GM18858 (cell line): Measurements from ENCODE around the gene SLC66A2.

Experiments
- ATAC-seq: cut with Tn5 transposase; IDR thresholded peaks from one replicate; pipeline ENCODE4 v1.9.1; 2021; ENCODE audit not compliant: unreplicated experiment

SLC66A2 gene

DNA sequence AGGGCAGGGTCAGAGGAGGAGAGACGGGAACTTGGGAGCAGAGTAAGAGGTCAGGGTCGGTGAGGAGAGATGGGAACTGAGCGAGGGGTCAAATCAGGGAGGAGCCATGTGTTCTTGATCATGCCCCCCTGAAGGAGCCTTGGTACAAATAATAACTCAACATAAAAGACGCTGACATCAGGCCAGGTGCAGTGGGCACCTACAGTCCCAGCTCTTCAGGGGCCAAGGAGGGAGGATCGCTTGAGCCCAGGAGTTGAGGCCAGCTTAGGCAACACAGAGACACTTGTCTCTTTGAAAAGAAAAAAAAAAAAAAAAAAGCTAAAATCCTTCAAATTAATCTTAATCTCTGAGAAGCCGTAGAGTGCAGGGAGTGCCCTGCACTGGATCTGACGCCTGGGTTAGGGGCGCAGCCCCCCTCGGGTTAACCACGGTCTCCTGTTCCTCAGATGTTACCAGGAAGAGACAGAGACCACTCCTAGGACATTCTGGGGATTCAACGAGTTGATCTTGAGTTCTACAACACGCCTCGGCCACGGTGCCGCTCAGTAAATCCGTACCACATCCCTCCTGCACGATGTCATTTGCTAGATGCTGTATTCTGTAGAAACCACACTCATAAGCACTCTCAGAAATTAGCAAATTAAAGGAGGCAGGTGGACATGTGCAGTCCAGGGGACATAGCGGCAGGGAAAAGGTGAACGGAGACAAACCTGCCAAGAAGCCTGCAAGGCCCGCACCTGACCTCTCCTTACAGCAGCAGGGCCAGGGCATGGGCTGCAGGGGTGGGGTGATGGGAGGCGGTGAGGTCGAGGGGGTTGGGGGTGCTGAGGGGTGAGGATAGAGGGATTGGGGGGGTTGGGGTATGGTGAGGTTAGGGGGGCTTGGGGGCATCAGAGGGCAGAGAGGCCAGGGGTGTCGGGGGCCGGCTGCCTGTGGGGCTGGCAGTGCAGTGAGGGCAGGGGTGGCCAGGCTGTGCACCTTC is 29.2 kb downstream of the SLC66A2 start:
- no peak for ATAC-seq

DNA sequence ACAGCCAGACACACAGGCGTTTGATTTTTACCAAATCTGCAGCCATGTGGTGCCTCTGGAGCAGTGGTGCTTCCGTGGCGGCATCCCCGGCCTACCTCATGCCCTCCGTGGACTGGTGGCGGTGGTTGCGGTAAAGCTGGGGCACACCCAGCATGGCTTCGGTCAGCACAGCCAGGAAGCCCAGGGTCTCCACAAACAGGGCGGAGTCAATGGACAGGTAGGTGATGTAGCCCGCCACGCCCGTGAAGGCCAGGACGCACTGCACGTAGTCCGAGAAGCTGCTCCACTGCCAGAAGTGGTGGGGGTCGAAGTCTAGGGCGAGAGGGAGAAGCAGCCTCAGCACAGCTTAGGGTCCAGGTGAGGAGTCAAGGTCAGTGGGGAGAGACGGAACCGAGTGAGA is 32.4 kb downstream of the SLC66A2 start:
- no peak for ATAC-seq

DNA sequence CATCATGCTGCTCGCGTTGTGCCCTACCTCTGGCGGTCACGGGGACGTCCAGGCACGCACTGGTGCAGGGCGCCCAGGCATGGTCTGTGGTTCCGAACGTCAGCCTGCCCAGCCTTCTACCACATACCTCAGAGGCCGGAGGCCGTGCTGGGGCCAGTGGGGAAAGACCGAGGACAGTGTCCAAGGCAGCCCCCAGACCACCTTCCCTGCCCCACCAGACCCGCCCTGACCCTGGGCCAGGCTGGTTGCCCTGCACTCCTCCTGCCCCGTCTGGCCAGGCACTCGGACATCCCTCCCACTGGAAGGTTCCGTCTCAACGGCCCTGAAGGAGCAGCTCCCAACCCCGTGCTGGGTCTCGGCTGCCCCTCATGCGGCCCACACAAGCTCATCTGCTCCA is 32.8 kb downstream of the SLC66A2 start:
- ATAC-seq: no peak

DNA sequence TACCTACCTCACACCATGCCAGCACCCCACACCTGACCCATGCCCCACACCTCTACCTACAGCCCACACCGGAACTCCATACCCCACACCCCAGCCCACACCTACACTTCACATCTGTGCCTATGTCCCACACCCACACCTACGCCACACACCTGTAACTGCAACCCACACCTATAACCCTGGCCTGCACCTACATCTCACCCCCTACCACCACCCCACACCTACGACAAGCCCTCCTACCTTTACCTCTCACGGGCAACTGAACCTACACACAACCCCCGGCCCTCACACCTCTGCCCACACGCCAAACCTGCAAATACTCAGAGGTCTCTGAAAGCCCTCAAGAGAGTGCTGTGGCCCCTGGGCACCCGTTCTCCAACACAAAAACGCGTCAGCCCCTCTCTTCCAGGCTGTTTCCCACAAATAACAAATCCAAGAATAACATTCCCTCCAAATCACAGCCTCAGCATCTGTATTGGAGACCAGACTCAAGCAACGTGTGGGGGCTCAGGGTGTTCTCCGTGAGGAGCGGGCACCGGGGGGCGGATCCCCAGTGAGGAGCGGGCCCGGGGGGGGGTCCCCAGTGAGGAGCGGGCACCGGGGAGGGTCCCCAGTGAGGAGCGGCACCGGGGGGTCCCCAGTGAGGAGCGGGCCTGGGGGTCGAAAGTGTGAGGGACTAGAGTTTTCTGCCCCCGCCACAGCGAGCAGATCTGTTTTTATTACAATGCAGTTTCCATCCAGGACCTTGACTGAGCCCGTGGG is 33.4 kb downstream of the SLC66A2 start:
- no peak for ATAC-seq

GRCh38 chr18:79917169-79917852 is 34.1 kb downstream of the SLC66A2 start:
- no peak for ATAC-seq

GRCh38 chr18:79916546-79917168 is 34.8 kb downstream of the SLC66A2 start:
- no peak for ATAC-seq

DNA sequence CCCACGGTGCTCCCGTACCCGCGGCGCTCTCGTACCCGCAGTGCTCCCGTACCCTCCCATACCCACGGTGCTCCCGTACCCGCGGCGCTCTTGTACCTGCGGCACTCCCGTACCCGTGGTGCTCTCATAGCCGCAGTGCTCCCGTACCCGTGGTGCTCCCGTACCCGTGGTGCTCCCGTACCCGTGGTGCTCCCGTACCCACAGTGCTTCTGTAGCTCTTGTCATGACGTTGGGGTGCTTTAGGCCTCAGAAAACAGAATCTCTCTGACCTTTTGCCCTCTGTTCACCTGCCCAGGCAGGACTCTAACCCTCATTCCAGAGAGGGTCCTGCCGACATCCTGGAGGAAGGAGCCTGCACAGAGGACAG is 35.3 kb downstream of the SLC66A2 start:
- no peak for ATAC-seq

- ATAC-seq: no peak
These were observed 36.0 kb downstream of the SLC66A2 start for GRCh38 chr18:79915161-79916127.

DNA sequence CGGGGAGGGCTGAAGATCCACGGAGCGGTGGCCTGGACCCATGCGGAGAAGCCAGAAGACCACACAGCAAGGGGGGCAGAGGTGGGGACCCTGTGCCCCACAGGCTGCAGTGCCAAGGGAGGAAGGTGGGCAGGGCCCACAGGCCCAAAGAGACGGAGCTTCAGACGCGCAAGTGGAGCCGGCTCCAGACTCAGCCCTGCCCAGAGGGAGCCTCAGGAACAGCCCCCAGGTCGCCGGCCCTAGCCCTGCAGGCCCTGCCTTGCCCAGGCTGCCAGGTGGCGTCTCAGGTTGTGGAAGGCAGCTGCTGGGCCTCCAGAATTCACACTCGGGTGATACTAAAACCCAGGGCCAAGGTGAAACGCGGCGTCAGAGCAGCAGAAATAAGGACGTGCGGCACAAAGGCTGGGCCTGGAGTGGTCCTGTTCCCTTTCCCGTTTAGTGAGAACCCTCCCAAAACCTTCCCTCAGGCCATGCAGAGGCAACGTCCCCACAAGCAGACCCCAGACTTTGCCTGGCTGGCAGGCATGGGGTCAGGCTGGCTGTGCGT is 36.8 kb downstream of the SLC66A2 start:
- ATAC-seq: no peak

- ATAC-seq: no peak
These were observed 38.2 kb downstream of the SLC66A2 start for GRCh38 chr18:79912994-79913831.

- ATAC-seq: no peak
These were observed 39.0 kb downstream of the SLC66A2 start for GRCh38 chr18:79912409-79912991.

- no peak for ATAC-seq
These were observed 39.8 kb downstream of the SLC66A2 start for GRCh38 chr18:79911344-79912270.

DNA sequence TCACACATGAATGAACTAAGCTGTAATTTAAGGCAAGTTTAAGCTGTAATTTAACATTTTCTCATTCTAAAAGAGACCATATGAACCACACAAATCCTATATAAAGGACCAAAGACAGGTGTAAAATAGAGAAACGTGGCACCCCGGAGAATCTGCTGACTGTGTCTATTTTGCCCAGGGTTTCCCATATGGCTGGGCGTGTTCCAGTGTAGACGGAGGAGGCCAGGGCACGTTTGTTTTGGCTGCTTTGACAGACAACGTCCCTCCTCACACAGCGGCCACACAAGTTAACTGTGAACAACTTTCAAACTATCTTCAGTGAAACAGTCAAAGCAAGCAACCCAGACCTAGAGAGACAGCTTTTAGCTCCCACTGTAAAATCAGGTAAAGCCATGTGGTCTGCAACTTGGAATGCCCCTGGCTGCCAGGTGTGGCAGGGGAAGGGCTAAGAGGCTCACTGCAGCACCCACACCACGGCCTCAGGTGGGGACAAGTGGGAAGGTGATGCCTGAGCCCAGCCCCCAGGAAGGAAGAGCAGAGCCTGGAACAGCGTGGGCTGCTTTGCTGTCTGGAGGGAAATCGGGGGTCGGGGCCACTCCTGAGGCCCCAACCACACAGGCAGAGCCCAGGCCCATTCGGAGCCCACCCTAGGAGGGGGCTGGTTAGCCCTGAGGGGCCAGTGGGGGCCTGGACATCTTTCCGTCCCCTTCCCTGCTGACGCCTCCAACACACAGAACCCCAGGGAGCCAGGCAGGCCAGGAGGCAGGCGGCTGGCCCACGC is 40.7 kb downstream of the SLC66A2 start:
- no peak for ATAC-seq

- ATAC-seq: no peak
These were observed 44.7 kb downstream of the SLC66A2 start for GRCh38 chr18:79906706-79907105.

DNA sequence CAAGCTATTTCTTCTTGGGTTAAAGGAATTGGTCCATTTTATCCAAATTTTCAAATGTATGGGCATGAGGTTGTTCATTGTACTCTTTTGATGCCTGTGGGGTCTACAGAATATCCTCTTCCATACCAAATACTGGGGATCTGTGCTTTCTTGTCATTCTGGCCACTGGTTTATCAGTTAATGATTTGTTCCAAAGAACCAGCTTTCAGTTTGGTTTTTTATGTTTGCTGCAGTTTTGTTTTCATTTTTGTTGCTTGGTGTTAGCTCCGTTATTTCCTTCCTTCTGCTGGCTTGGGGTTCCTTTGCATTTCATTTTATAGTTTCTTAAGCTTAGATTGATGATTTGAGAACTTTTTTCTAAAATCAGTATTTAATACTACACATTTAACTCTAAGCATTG is 45.5 kb downstream of the SLC66A2 start:
- no peak for ATAC-seq

- no peak for ATAC-seq
These were observed 46.0 kb downstream of the SLC66A2 start for GRCh38 chr18:79905389-79905911.
